Karpas-422 (cell line): ENCODE measurements around the gene RYK. TPM values are rescaled to one million over a fixed set of nuclear protein-coding genes. Genes with fewer than 3 reads are reported as not detected.
"Not testable (repeated sequence)": the region's sequence is repeated elsewhere in the genome, so short reads cannot be mapped to it uniquely, and the experiment has no call there.

Source experiments
- DNase-seq: peaks from one replicate; pipeline ENCODE4 v3.0.0-alpha.2; 2015
- H2AFZ ChIP-seq: fragments of 200-600 bp; sonication (generic); 2 replicates; pipeline ENCODE4 v1.6.1; 2014; ENCODE audit warnings: antibody characterized with exemption, low read length, mixed read lengths
- H3K27ac ChIP-seq: fragments of 200-600 bp; sonication (generic); 2 replicates; pipeline ENCODE4 v1.5.1; 2014; ENCODE audit warnings: mild to moderate bottlenecking, low read length, moderate library complexity
- H3K27me3 ChIP-seq: fragments of 200-600 bp; sonication (generic); 2 replicates; pipeline ENCODE4 v1.6.1; 2014; ENCODE audit warnings: low read length, mixed read lengths
- H3K36me3 ChIP-seq: fragments of 200-600 bp; sonication (generic); 2 replicates; pipeline ENCODE4 v1.6.1; 2014; ENCODE audit warnings: low read length, mixed read lengths; ENCODE audit not compliant: insufficient read depth
- H3K4me1 ChIP-seq: fragments of 200-600 bp; sonication (generic); 2 replicates; pipeline ENCODE4 v1.6.1; 2014; ENCODE audit warnings: mild to moderate bottlenecking, low read length, mixed read lengths
- H3K4me2 ChIP-seq: fragments of 200-600 bp; sonication (generic); 2 replicates; pipeline ENCODE4 v1.6.1; 2014; ENCODE audit warnings: low read length, low read depth, mild to moderate bottlenecking; ENCODE audit not compliant: poor library complexity, severe bottlenecking
- H3K4me3 ChIP-seq: fragments of 200-600 bp; sonication (generic); 2 replicates; pipeline ENCODE4 v1.5.1; 2014; ENCODE audit warnings: mild to moderate bottlenecking, antibody characterized with exemption, low read length, mixed read lengths
- H3K79me2 ChIP-seq: fragments of 200-600 bp; sonication (generic); 2 replicates; pipeline ENCODE4 v1.6.1; 2014; ENCODE audit warnings: mild to moderate bottlenecking, low read length, mixed read lengths
- H3K9ac ChIP-seq: fragments of 200-600 bp; sonication (generic); 2 replicates; pipeline ENCODE4 v1.6.0; 2014; ENCODE audit warnings: low read length
- H3K9me2 ChIP-seq: fragments of 200-600 bp; sonication (generic), shearing (Covaris generic); replicated peaks from 2 replicates; pipeline ENCODE4 v1.6.0; 2014; ENCODE audit warnings: mild to moderate bottlenecking, low read length, moderate library complexity; ENCODE audit not compliant: insufficient read depth
- H3K9me3 ChIP-seq: fragments of 300-700, 200-600 bp; sonication (generic); 2 replicates; pipeline ENCODE4 v1.6.1; 2014; ENCODE audit warnings: low read length, mixed read lengths
- H4K20me1 ChIP-seq: fragments of 200-600 bp; sonication (generic); 2 replicates; pipeline ENCODE4 v1.6.1; 2014; ENCODE audit warnings: mild to moderate bottlenecking, antibody characterized with exemption, low read length, low read depth; ENCODE audit not compliant: insufficient read depth
- total RNA-seq: library from RNA; depleted of rRNA; stranded (reverse); fragments of >200 nt; shearing (Covaris generic); gene quantifications from 2 replicates; pipeline ENCODE4 v1.2.3, GENCODE V29; 2014; ENCODE audit warnings: low replicate concordance

RYK gene
- total RNA-seq, 1 experiment from 2014 or later = 14.8 TPM

GRCh38 chr3:134201201-134202130, 49.2 kb downstream of the RYK start:
- DNase-seq = no peak
- no peaks in the 10 kb centered on the region for H3K9me3 ChIP-seq
- no peak overlapping the region for H2AFZ ChIP-seq
- H3K27me3 ChIP-seq = no peaks in the 10 kb centered on the region
- no peaks in the 10 kb centered on the region for H3K9me2 ChIP-seq
- no peaks in the 10 kb centered on the region for H4K20me1 ChIP-seq
- H3K4me2 ChIP-seq = no peak overlapping the region
- H3K9ac ChIP-seq = no peak overlapping the region
- no peaks in the 10 kb centered on the region for H3K36me3 ChIP-seq
- no peaks in the 10 kb centered on the region for H3K4me1 ChIP-seq
- no peaks in the 10 kb centered on the region for H3K79me2 ChIP-seq
- no peak overlapping the region for H3K4me3 ChIP-seq
- H3K27ac ChIP-seq = no peak overlapping the region

GRCh38 chr3:134199880-134200279, 50.8 kb downstream of the RYK start:
- H3K27ac ChIP-seq, H3K4me3 ChIP-seq, H3K4me1 ChIP-seq, H4K20me1 ChIP-seq, H3K36me3 ChIP-seq, H3K9me3 ChIP-seq, H3K79me2 ChIP-seq, H2AFZ ChIP-seq, H3K9me2 ChIP-seq, H3K4me2 ChIP-seq, H3K27me3 ChIP-seq, DNase-seq, H3K9ac ChIP-seq: not testable (repeated sequence)

- Histone ChIP-seq H3K4me1 (no peaks in the 10 kb centered on the region), H3K27ac (no peak overlapping the region), H4K20me1 (no peaks in the 10 kb centered on the region), H3K9me2 (no peaks in the 10 kb centered on the region), H3K4me3 (no peak overlapping the region), H3K79me2 (no peaks in the 10 kb centered on the region), H2AFZ (no peak overlapping the region), H3K36me3 (no peaks in the 10 kb centered on the region), H3K9ac (no peak overlapping the region), H3K4me2 (no peak overlapping the region), H3K9me3 (no peaks in the 10 kb centered on the region), H3K27me3 (no peaks in the 10 kb centered on the region)
- DNase-seq = no peak
Measured at GRCh38 chr3:134199240-134199639, 51.4 kb downstream of the RYK start.

- no peak overlapping the region for H3K4me3 ChIP-seq
- no peak overlapping the region for H3K27ac ChIP-seq
- H3K27me3 ChIP-seq = no peaks in the 10 kb centered on the region
- H3K9ac ChIP-seq = no peak overlapping the region
- no peaks in the 10 kb centered on the region for H3K9me3 ChIP-seq
- H3K79me2 ChIP-seq = no peaks in the 10 kb centered on the region
- H3K36me3 ChIP-seq = no peaks in the 10 kb centered on the region
- no peaks in the 10 kb centered on the region for H3K4me1 ChIP-seq
- H3K9me2 ChIP-seq = no peaks in the 10 kb centered on the region
- no peak overlapping the region for H2AFZ ChIP-seq
- no peak for DNase-seq
- no peaks in the 10 kb centered on the region for H4K20me1 ChIP-seq
- H3K4me2 ChIP-seq = no peak overlapping the region
Measured at GRCh38 chr3:134198414-134198813, 52.2 kb downstream of the RYK start.

- no peaks in the 10 kb centered on the region for H3K4me1 ChIP-seq
- no peak overlapping the region for H3K27ac ChIP-seq
- H3K79me2 ChIP-seq = no peaks in the 10 kb centered on the region
- peak; percentile 72 for DNase-seq
- no peak overlapping the region for H3K4me2 ChIP-seq
- H2AFZ ChIP-seq = no peak overlapping the region
- H3K27me3 ChIP-seq = no peaks in the 10 kb centered on the region
- no peaks in the 10 kb centered on the region for H4K20me1 ChIP-seq
- no peaks in the 10 kb centered on the region for H3K9me2 ChIP-seq
- H3K4me3 ChIP-seq = no peak overlapping the region
- H3K9ac ChIP-seq = no peak overlapping the region
- H3K36me3 ChIP-seq = no peaks in the 10 kb centered on the region
- no peaks in the 10 kb centered on the region for H3K9me3 ChIP-seq
Measured at GRCh38 chr3:134197681-134198261, 52.9 kb downstream of the RYK start.

- no peak for DNase-seq
Measured at GRCh38 chr3:134194247-134194646, 56.4 kb downstream of the RYK start.

GRCh38 chr3:134190250-134190649, 60.4 kb downstream of the RYK start:
- H3K4me3 ChIP-seq = no peak overlapping the region
- H3K4me2 ChIP-seq = no peak overlapping the region
- no peak for DNase-seq
- no peak overlapping the region for H3K27ac ChIP-seq
- H2AFZ ChIP-seq = no peak overlapping the region
- no peaks in the 10 kb centered on the region for H3K9me2 ChIP-seq
- no peak overlapping the region for H3K9ac ChIP-seq
- no peaks in the 10 kb centered on the region for H3K27me3 ChIP-seq
- no peaks in the 10 kb centered on the region for H3K79me2 ChIP-seq
- no peaks in the 10 kb centered on the region for H3K36me3 ChIP-seq
- H3K4me1 ChIP-seq = no peaks in the 10 kb centered on the region
- no peaks in the 10 kb centered on the region for H4K20me1 ChIP-seq
- H3K9me3 ChIP-seq = no peaks in the 10 kb centered on the region

More at GRCh38 chr3:134194247-134194646, 56.4 kb downstream of the RYK start:
- no peak overlapping the region for H3K9ac ChIP-seq
- no peak overlapping the region for H3K4me3 ChIP-seq
- no peaks in the 10 kb centered on the region for H3K79me2 ChIP-seq
- H3K27ac ChIP-seq = no peak overlapping the region
- no peaks in the 10 kb centered on the region for H4K20me1 ChIP-seq
- no peaks in the 10 kb centered on the region for H3K9me2 ChIP-seq
- no peaks in the 10 kb centered on the region for H3K36me3 ChIP-seq
- H2AFZ ChIP-seq = no peak overlapping the region
- H3K27me3 ChIP-seq = no peaks in the 10 kb centered on the region
- no peaks in the 10 kb centered on the region for H3K9me3 ChIP-seq
- H3K4me2 ChIP-seq = no peak overlapping the region
- H3K4me1 ChIP-seq = no peaks in the 10 kb centered on the region

- Histone ChIP-seq H3K27me3 (no peaks in the 10 kb centered on the region), H3K9ac (no peak overlapping the region), H3K27ac (no peak overlapping the region), H4K20me1 (no peaks in the 10 kb centered on the region), H3K36me3 (no peaks in the 10 kb centered on the region), H3K4me3 (no peak overlapping the region), H3K9me3 (no peaks in the 10 kb centered on the region), H3K79me2 (no peaks in the 10 kb centered on the region), H3K4me1 (no peaks in the 10 kb centered on the region), H3K4me2 (no peak overlapping the region), H3K9me2 (no peaks in the 10 kb centered on the region), H2AFZ (no peak overlapping the region)
- no peak for DNase-seq
Measured at GRCh38 chr3:134189849-134190248, 60.8 kb downstream of the RYK start.
